Neural cell (in vitro differentiated cells): ENCODE measurements around the gene SH3PXD2A. TPM values are rescaled to one million over a fixed set of nuclear protein-coding genes. Genes with fewer than 3 reads are reported as not detected.

Experiments
- H2AFZ ChIP-seq: fragments of 200-600, 300-800 bp; sonication (generic), shearing (Covaris generic); 2 replicates; pipeline ENCODE4 v1.6.0; 2014; ENCODE audit warnings: low read depth, mild to moderate bottlenecking, antibody characterized with exemption, low read length, moderate library complexity
- H3F3A ChIP-seq: fragments of 200-600 bp; shearing (Covaris generic); 2 replicates; pipeline ENCODE4 v1.6.1; 2016; ENCODE audit warnings: mild to moderate bottlenecking, moderate library complexity, mixed read lengths, antibody characterized with exemption, low read length; ENCODE audit not compliant: insufficient read depth, poor library complexity, severe bottlenecking
- H3K27ac ChIP-seq: fragments of 200-600, 300-800 bp; sonication (generic), shearing (Covaris generic); 2 replicates; pipeline ENCODE4 v1.5.1; 2014; ENCODE audit warnings: mild to moderate bottlenecking, low read length, moderate library complexity
- H3K27me3 ChIP-seq: fragments of 300-800, 200-600 bp; sonication (generic), shearing (Covaris generic); 2 replicates; pipeline ENCODE4 v1.6.0; 2014; ENCODE audit warnings: mild to moderate bottlenecking, low read depth, low read length, moderate library complexity; ENCODE audit not compliant: insufficient read depth
- H3K36me3 ChIP-seq: fragments of 300-800, 200-600 bp; sonication (generic), shearing (Covaris generic); 2 replicates; pipeline ENCODE4 v1.5.1; 2014; ENCODE audit warnings: mild to moderate bottlenecking, antibody characterized with exemption, low read length, moderate library complexity; ENCODE audit not compliant: insufficient read depth
- H3K4me2 ChIP-seq: fragments of 300-800, 200-600 bp; sonication (generic), shearing (Covaris generic); 2 replicates; pipeline ENCODE4 v1.6.0; 2014; ENCODE audit warnings: mild to moderate bottlenecking, low read length
- H3K4me3 ChIP-seq: fragments of 300-800, 200-600 bp; sonication (generic), shearing (Covaris generic); 2 replicates; pipeline ENCODE4 v1.5.1; 2014; ENCODE audit warnings: mild to moderate bottlenecking, low read length, moderate library complexity
- H3K79me2 ChIP-seq: fragments of 200-600 bp; shearing (Covaris generic); replicated peaks from 2 replicates; pipeline ENCODE4 v1.6.0; 2014; ENCODE audit warnings: mild to moderate bottlenecking, low read length, moderate library complexity; ENCODE audit not compliant: insufficient read depth
- H3K9ac ChIP-seq: fragments of 300-800, 200-600 bp; sonication (generic), shearing (Covaris generic); 2 replicates; pipeline ENCODE4 v1.6.1; 2016; ENCODE audit warnings: mild to moderate bottlenecking, low read length, mixed read lengths
- H3K9me2 ChIP-seq: fragments of 200-600 bp; shearing (Covaris generic); 2 replicates; pipeline ENCODE4 v1.6.1; 2016; ENCODE audit warnings: mild to moderate bottlenecking, low read length, mixed read lengths; ENCODE audit not compliant: insufficient read depth
- H3K9me3 ChIP-seq: fragments of 200-600, 300-800 bp; sonication (generic), shearing (Covaris generic); 2 replicates; pipeline ENCODE4 v1.6.1; 2016; ENCODE audit warnings: mild to moderate bottlenecking, mixed run types, low read length, moderate library complexity, mixed read lengths
- H4K20me1 ChIP-seq: fragments of 200-600 bp; shearing (Covaris generic); 2 replicates; pipeline ENCODE4 v1.6.1; 2016; ENCODE audit warnings: mild to moderate bottlenecking, mixed run types; ENCODE audit not compliant: insufficient read depth
- EP300 ChIP-seq: fragments of 450-650 bp; conservative IDR thresholded peaks from 2 replicates; pipeline ENCODE4 v1.6.1; 2014; ENCODE audit warnings: antibody characterized with exemption, mild to moderate bottlenecking, moderate library complexity; ENCODE audit not compliant: poor library complexity, severe bottlenecking
- EZH2 ChIP-seq: fragments of 200-600, 300-800 bp; shearing (Covaris generic), sonication (generic); IDR thresholded peaks from 2 replicates; pipeline ENCODE4 v1.6.1; 2014; ENCODE audit warnings: antibody characterized with exemption, low read length, borderline replicate concordance, mild to moderate bottlenecking; ENCODE audit not compliant: insufficient read depth, poor library complexity, severe bottlenecking
- MXI1 ChIP-seq: fragments of 450-650 bp; conservative IDR thresholded peaks from 2 replicates; pipeline ENCODE4 v1.6.1; 2014; ENCODE audit warnings: antibody characterized with exemption, mild to moderate bottlenecking; ENCODE audit not compliant: poor library complexity, severe bottlenecking
- POLR2AphosphoS5 ChIP-seq: IDR thresholded peaks from 2 replicates; pipeline ENCODE4 v1.6.1; 2012
- RAD21 ChIP-seq: fragments of 450-650 bp; conservative IDR thresholded peaks from 2 replicates; pipeline ENCODE4 v1.6.1; 2014; ENCODE audit warnings: antibody characterized with exemption, mild to moderate bottlenecking, moderate library complexity
- SMC3 ChIP-seq: fragments of 450-650 bp; conservative IDR thresholded peaks from 2 replicates; pipeline ENCODE4 v1.6.1; 2014; ENCODE audit warnings: antibody characterized with exemption, mild to moderate bottlenecking, moderate library complexity; ENCODE audit not compliant: poor library complexity
- TAF1 ChIP-seq: IDR thresholded peaks from 2 replicates; pipeline ENCODE4 v1.6.1; 2012; ENCODE audit warnings: low read depth
- polyA plus RNA-seq: library from polyadenylated mRNA; depleted of rRNA; stranded (reverse); fragments of >200 nt; gene quantifications from 2 replicates; pipeline ENCODE4 v1.2.3, GENCODE V29; 2014
- TF ChIP-seq, protein P1 (sequence below): fragments of 450-650 bp; IDR thresholded peaks from 2 replicates; pipeline ENCODE4 v1.5.1; 2014; ENCODE audit warnings: antibody characterized with exemption, mild to moderate bottlenecking, moderate library complexity; ENCODE audit not compliant: poor library complexity, severe bottlenecking
- TF ChIP-seq, protein P2 (sequence below): IDR thresholded peaks from 2 replicates; pipeline ENCODE4 v1.6.1; 2012; ENCODE audit warnings: borderline replicate concordance

Gene SH3PXD2A
- polyA plus RNA-seq, 1 donor from 2014 or later: 5.2 TPM

- Histone ChIP-seq H3K9ac (no peak overlapping the region), H3K4me2 (no peak overlapping the region), H3K9me2 (no peaks in the 10 kb centered on the region), H3F3A (no peaks in the 10 kb centered on the region), H3K36me3 (no peaks in the 10 kb centered on the region), H2AFZ (no peak overlapping the region), H4K20me1 (no peaks in the 10 kb centered on the region), H3K9me3 (no peaks in the 10 kb centered on the region), H3K27me3 (no peaks in the 10 kb centered on the region), H3K79me2 (no peaks in the 10 kb centered on the region), H3K4me3 (no peak overlapping the region), H3K27ac (no peak overlapping the region)
- TF ChIP-seq, protein P1, sequence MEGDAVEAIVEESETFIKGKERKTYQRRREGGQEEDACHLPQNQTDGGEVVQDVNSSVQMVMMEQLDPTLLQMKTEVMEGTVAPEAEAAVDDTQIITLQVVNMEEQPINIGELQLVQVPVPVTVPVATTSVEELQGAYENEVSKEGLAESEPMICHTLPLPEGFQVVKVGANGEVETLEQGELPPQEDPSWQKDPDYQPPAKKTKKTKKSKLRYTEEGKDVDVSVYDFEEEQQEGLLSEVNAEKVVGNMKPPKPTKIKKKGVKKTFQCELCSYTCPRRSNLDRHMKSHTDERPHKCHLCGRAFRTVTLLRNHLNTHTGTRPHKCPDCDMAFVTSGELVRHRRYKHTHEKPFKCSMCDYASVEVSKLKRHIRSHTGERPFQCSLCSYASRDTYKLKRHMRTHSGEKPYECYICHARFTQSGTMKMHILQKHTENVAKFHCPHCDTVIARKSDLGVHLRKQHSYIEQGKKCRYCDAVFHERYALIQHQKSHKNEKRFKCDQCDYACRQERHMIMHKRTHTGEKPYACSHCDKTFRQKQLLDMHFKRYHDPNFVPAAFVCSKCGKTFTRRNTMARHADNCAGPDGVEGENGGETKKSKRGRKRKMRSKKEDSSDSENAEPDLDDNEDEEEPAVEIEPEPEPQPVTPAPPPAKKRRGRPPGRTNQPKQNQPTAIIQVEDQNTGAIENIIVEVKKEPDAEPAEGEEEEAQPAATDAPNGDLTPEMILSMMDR: no peak
- TF ChIP-seq RAD21: no peak
- no peak for TF ChIP-seq EZH2
- TF ChIP-seq, protein P2, sequence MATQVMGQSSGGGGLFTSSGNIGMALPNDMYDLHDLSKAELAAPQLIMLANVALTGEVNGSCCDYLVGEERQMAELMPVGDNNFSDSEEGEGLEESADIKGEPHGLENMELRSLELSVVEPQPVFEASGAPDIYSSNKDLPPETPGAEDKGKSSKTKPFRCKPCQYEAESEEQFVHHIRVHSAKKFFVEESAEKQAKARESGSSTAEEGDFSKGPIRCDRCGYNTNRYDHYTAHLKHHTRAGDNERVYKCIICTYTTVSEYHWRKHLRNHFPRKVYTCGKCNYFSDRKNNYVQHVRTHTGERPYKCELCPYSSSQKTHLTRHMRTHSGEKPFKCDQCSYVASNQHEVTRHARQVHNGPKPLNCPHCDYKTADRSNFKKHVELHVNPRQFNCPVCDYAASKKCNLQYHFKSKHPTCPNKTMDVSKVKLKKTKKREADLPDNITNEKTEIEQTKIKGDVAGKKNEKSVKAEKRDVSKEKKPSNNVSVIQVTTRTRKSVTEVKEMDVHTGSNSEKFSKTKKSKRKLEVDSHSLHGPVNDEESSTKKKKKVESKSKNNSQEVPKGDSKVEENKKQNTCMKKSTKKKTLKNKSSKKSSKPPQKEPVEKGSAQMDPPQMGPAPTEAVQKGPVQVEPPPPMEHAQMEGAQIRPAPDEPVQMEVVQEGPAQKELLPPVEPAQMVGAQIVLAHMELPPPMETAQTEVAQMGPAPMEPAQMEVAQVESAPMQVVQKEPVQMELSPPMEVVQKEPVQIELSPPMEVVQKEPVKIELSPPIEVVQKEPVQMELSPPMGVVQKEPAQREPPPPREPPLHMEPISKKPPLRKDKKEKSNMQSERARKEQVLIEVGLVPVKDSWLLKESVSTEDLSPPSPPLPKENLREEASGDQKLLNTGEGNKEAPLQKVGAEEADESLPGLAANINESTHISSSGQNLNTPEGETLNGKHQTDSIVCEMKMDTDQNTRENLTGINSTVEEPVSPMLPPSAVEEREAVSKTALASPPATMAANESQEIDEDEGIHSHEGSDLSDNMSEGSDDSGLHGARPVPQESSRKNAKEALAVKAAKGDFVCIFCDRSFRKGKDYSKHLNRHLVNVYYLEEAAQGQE: no peak
- no peak for TF ChIP-seq TAF1
- TF ChIP-seq MXI1: no peak
- no peak for TF ChIP-seq EP300
- TF ChIP-seq SMC3: no peak
- TF ChIP-seq POLR2AphosphoS5: no peak
Measured at GRCh38 chr10:103595933-103596726, 259.2 kb downstream of the SH3PXD2A start.

GRCh38 chr10:103593022-103593570 is 262.3 kb downstream of the SH3PXD2A start:
- Histone ChIP-seq H3K27ac (no peak overlapping the region), H3F3A (no peaks in the 10 kb centered on the region), H3K36me3 (no peaks in the 10 kb centered on the region), H2AFZ (no peak overlapping the region), H3K27me3 (no peaks in the 10 kb centered on the region), H3K4me3 (no peak overlapping the region), H3K9ac (no peak overlapping the region), H4K20me1 (no peaks in the 10 kb centered on the region), H3K9me3 (no peaks in the 10 kb centered on the region), H3K79me2 (no peaks in the 10 kb centered on the region), H3K4me2 (no peak overlapping the region), H3K9me2 (no peaks in the 10 kb centered on the region)
- TF ChIP-seq POLR2AphosphoS5 (no peak), RAD21 (no peak), TAF1 (no peak), EZH2 (no peak), EP300 (no peak), MXI1 (no peak), SMC3 (no peak)
- TF ChIP-seq, protein P2: no peak
- TF ChIP-seq, protein P1: no peak
